Osteocyte (in vitro differentiated cells): ENCODE measurements around the gene CACNB1. TPM values are rescaled to one million over a fixed set of nuclear protein-coding genes. Genes with fewer than 3 reads are reported as not detected.

ENCODE experiments used
- DNase-seq: peaks from one replicate; pipeline ENCODE4 v3.0.0; 2021; ENCODE audit warnings: mixed read lengths; ENCODE audit not compliant: unreplicated experiment; ENCODE audit errors: extremely low spot score
- H3K27ac Mint-ChIP-seq: one replicate; pipeline ENCODE4 v1.8.0; 2021; ENCODE audit warnings: mild to moderate bottlenecking, mixed read lengths; ENCODE audit not compliant: unreplicated experiment
- H3K27me3 Mint-ChIP-seq: one replicate; pipeline ENCODE4 v1.8.0; 2021; ENCODE audit warnings: mixed read lengths; ENCODE audit not compliant: unreplicated experiment
- H3K36me3 Mint-ChIP-seq: one replicate; pipeline ENCODE4 v1.8.0; 2021; ENCODE audit warnings: mixed read lengths; ENCODE audit not compliant: unreplicated experiment
- H3K4me1 Mint-ChIP-seq: one replicate; pipeline ENCODE4 v1.8.0; 2021; ENCODE audit warnings: mixed read lengths; ENCODE audit not compliant: unreplicated experiment
- H3K4me3 Mint-ChIP-seq: one replicate; pipeline ENCODE4 v1.8.0; 2021; ENCODE audit warnings: mild to moderate bottlenecking, moderate library complexity, mixed read lengths; ENCODE audit not compliant: unreplicated experiment
- H3K9me3 Mint-ChIP-seq: one replicate; pipeline ENCODE4 v1.8.0; 2021; ENCODE audit warnings: mixed read lengths; ENCODE audit not compliant: unreplicated experiment
- total RNA-seq: library from RNA; stranded (reverse); gene quantifications from 2 replicates; pipeline ENCODE4 v1.2.1, GENCODE V29; 2021
- TF ChIP-seq, protein P1 (sequence below): fragments of 200-600 bp; sonication (generic); IDR thresholded peaks from 2 replicates; pipeline ENCODE4 v1.5.0; 2021; ENCODE audit warnings: antibody characterized with exemption, mild to moderate bottlenecking, moderate library complexity

Gene CACNB1
- total RNA-seq, 1 donor from 2014 or later, result 15.4 TPM

GRCh38 chr17:39195568-39196160, 1.8 kb downstream of the CACNB1 start:
- H3K4me1 Mint-ChIP-seq, result peaks cover 30% of the 10 kb centered on the region
- DNase-seq, result no peak

GRCh38 chr17:39194985-39195524, 2.4 kb downstream of the CACNB1 start:
- TF ChIP-seq, protein P1, sequence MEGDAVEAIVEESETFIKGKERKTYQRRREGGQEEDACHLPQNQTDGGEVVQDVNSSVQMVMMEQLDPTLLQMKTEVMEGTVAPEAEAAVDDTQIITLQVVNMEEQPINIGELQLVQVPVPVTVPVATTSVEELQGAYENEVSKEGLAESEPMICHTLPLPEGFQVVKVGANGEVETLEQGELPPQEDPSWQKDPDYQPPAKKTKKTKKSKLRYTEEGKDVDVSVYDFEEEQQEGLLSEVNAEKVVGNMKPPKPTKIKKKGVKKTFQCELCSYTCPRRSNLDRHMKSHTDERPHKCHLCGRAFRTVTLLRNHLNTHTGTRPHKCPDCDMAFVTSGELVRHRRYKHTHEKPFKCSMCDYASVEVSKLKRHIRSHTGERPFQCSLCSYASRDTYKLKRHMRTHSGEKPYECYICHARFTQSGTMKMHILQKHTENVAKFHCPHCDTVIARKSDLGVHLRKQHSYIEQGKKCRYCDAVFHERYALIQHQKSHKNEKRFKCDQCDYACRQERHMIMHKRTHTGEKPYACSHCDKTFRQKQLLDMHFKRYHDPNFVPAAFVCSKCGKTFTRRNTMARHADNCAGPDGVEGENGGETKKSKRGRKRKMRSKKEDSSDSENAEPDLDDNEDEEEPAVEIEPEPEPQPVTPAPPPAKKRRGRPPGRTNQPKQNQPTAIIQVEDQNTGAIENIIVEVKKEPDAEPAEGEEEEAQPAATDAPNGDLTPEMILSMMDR, result no peak
- no peaks in the 10 kb centered on the region for H3K27me3 Mint-ChIP-seq
- no peaks in the 10 kb centered on the region for H3K9me3 Mint-ChIP-seq
- H3K4me1 Mint-ChIP-seq, result peaks cover 28% of the 10 kb centered on the region
- DNase-seq, result no peak
- peaks cover 17% of the 10 kb centered on the region for H3K36me3 Mint-ChIP-seq
- no peak overlapping the region for H3K4me3 Mint-ChIP-seq
- peak overlapping the region; percentile 47 for H3K27ac Mint-ChIP-seq

More at GRCh38 chr17:39195568-39196160, 1.8 kb downstream of the CACNB1 start:
- no peaks in the 10 kb centered on the region for H3K9me3 Mint-ChIP-seq
- H3K36me3 Mint-ChIP-seq, result peaks cover 16% of the 10 kb centered on the region
- peak overlapping the region; percentile 47 for H3K27ac Mint-ChIP-seq
- TF ChIP-seq, protein P1, result no peak
- H3K4me3 Mint-ChIP-seq, result peak overlapping the region; percentile 76
- H3K27me3 Mint-ChIP-seq, result no peaks in the 10 kb centered on the region

DNA sequence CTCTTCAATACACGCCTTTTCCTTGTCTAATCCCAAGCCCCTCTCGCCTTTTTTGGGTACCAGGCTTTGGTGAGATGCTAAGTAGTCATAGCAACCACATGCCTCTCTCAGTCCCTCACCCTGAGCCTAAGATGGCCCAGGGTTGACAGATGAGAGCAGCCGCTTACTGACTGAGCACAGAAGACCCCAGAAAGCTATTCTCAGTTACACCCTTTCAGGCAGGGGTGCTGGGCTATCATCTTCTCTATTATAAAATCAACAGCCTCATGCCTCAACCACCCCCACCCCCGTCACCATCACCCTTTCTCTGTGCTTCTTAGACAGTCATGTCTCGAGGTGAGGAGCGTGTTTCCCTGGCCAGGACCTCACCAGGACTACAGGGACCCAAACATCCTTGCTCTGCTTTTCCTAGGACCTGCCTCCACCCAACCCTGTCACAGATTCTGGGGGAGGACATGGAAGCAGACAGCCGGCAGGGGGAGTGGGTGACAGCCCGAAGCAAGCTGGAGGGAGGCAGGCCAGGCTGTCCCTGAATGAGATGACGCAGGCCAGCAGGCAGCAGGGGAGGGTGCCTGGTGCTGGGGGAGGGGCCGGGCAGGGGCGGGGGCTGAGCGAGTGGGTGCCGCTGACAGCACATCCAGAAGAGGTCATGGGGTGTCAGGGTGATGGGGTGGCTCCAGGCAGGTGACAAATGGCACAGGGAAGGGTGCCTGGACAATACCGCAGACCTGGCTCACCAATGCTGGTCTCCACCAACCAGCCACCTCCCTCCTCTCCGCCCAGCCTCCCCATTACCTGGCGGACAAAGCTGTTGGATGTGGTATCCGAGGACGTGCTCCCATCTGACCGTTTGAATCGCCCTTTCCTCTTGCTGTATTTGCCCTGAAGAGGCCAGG, 3.1 kb downstream of the CACNB1 start:
- no peak for DNase-seq
- H3K36me3 Mint-ChIP-seq, result peaks cover 17% of the 10 kb centered on the region

DNA sequence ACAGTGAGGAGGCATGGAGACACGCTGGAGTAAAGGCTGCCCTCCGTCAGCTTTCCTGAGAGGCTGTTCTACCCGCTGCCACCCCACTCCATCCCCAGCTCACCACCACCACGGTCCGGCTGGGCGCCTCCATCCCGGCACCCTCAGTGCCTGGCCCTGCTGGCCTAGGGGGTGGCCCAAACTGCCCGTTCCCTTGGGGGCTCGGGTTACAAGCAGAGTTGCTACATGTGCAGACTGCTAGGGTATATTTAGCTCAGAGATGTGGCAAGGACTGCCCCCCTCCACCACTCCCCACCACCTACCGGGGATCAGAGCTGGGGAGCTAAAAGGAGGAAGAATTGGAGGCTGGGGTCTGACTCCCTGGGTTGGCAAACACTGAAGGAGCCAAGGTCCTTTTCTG, 4.1 kb downstream of the CACNB1 start:
- TF ChIP-seq, protein P1, result no peak
- Mint-ChIP-seq H3K27me3 (no peaks in the 10 kb centered on the region), H3K9me3 (no peaks in the 10 kb centered on the region), H3K36me3 (peaks cover 19% of the 10 kb centered on the region), H3K4me1 (peaks cover 15% of the 10 kb centered on the region), H3K27ac (no peak overlapping the region), H3K4me3 (no peak overlapping the region)
- no peak for DNase-seq

More for the DNA sequence above, 3.1 kb downstream of the CACNB1 start:
- H3K4me1 Mint-ChIP-seq, result peaks cover 21% of the 10 kb centered on the region
- no peak overlapping the region for H3K4me3 Mint-ChIP-seq
- TF ChIP-seq, protein P1, result peak; percentile 39
- no peaks in the 10 kb centered on the region for H3K9me3 Mint-ChIP-seq
- H3K27me3 Mint-ChIP-seq, result no peaks in the 10 kb centered on the region
- peak overlapping the region; percentile 7 for H3K27ac Mint-ChIP-seq

DNA sequence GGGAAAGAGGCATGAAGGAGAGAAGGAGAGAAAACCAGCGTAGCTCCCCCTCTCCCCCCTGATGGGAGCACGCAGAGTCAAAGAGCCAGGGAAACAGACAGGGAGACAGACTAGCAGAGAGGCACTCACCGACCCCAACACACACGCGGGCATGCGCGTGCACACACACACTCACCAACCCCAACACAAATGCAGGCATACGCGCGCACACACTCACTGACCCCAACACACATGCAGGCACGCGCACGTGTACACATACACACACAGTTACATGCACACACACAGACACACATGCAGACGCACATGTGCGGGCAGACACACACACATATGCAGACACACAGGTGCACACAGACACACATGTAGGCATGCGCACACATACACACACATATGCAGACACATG, 4.6 kb downstream of the CACNB1 start:
- TF ChIP-seq, protein P1, result no peak
- Mint-ChIP-seq H3K4me1 (peaks cover 15% of the 10 kb centered on the region), H3K36me3 (peaks cover 20% of the 10 kb centered on the region), H3K27me3 (no peaks in the 10 kb centered on the region), H3K9me3 (no peaks in the 10 kb centered on the region), H3K27ac (peak overlapping the region; percentile 32), H3K4me3 (no peak overlapping the region)
- DNase-seq, result no peak
